ENCODE results near the gene ANKRD36C. TPM values are rescaled to one million over a fixed set of nuclear protein-coding genes. Genes with fewer than 3 reads are reported as not detected.
"Not testable (repeated sequence)": the region's sequence is repeated elsewhere in the genome, so short reads cannot be mapped to it uniquely, and the experiment has no call there.

ANKRD36C gene
- total and polyA plus RNA-seq, 2 donors (not counting 1 experiment from before 2014, with no cell fraction given), result 2.5 to 103 TPM

DNA sequence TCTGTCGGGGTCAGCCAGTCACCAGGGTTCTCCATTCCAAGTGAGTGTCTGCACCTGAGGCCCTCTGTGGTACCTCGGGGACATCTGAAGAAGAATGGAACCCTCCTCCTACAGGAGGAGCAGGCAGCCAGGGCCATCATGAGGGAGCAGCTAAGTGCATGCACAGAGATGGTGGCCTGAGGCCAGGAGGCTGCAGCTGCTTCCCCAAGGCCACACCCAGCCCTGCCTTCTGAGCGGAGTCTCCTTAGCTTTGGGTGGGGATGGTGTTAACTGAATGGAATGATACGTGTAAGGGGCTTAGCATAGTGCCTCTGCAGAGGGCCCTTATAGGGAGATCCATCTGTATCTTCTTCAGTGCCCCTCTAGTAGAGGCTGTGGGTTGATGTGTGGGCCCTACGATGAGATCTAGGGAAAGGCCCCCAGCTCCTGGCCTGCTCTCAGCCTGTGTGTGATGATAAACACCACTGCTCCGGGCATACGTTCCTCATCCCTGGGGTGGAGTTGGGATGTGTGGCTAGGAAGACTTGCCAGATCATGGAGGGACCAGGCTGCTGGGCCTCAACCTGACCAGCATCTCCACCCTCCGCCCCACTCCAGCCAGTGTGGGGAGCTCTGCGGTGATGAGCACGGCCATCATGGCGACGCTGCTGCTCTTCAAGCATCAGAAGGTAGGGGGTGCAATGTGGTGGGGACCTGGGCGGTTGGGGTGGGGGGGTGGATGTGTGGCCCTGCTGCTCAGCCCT is 192.3 kb downstream of the ANKRD36C start:
- CTCF ChIA-PET; H3K4me2 ChIP-seq (replicated peaks; ENCODE audit: low read depth, low read length, poor library complexity, severe bottlenecking); H3K4me1 ChIP-seq (ENCODE audit: control insufficient read depth in 2 of 2, insufficient read depth in 2 of 2, low read length in 2 of 2); H3K27me3 ChIP-seq (replicated peaks in 1 of 4; ENCODE audit: control extremely low read depth in 1 of 4, control insufficient read depth in 3 of 4, insufficient read depth in 4 of 4, low read length in 3 of 4); H2AFZ ChIP-seq (ENCODE audit: insufficient read depth, low read depth, low read length, poor library complexity, severe bottlenecking); H3K9ac ChIP-seq (ENCODE audit: low read length); H3K27me3 Mint-ChIP-seq; H3K4me1 Mint-ChIP-seq; POLR2A ChIA-PET; DNase-seq; H3K27ac ChIP-seq (ENCODE audit: low read length in 2 of 2); ATAC-seq (ENCODE audit: low read depth); H3K9me3 Mint-ChIP-seq (ENCODE audit: insufficient read depth); H3K27ac Mint-ChIP-seq; H3K79me2 ChIP-seq (ENCODE audit: control insufficient read depth, insufficient read depth, low read length); H3K4me3 ChIP-seq (ENCODE audit: control extremely low read depth in 1 of 5, extremely low read depth in 1 of 5, insufficient read depth in 1 of 5, low read depth in 2 of 5, low read length in 4 of 5); H3K36me3 ChIP-seq (replicated peaks in 1 of 2; ENCODE audit: control extremely low read depth in 1 of 2, control insufficient read depth in 1 of 2, extremely low read depth in 1 of 2, insufficient read depth in 2 of 2, low read length in 1 of 2); H4K20me1 ChIP-seq (ENCODE audit: control insufficient read depth, insufficient read depth, low read length, poor library complexity, severe bottlenecking); intact Hi-C loops (cut with micrococcal nuclease); H3K4me3 Mint-ChIP-seq: not testable (repeated sequence)
- H3K9me3 ChIP-seq (ENCODE audit: control extremely low read depth in 1 of 3, control insufficient read depth in 2 of 3, insufficient read depth in 1 of 3, low read length in 2 of 3), result peaks cover 0 to 13% (median 0%) of the 10 kb centered on the region in 3 donors
- 96% methylated on average over 11 of the region's 13 CpGs for WGBS (ENCODE audit: insufficient coverage)

- H3K27ac Mint-ChIP-seq; ATAC-seq (ENCODE audit: low read depth); intact Hi-C loops (cut with micrococcal nuclease); H3K79me2 ChIP-seq (ENCODE audit: control insufficient read depth, insufficient read depth, low read length); H3K4me1 ChIP-seq (ENCODE audit: control insufficient read depth in 2 of 2, insufficient read depth in 2 of 2, low read length in 2 of 2); H3K36me3 ChIP-seq (replicated peaks in 1 of 2; ENCODE audit: control extremely low read depth in 1 of 2, control insufficient read depth in 1 of 2, extremely low read depth in 1 of 2, insufficient read depth in 2 of 2, low read length in 1 of 2); H3K4me3 ChIP-seq (ENCODE audit: control extremely low read depth in 1 of 5, extremely low read depth in 1 of 5, insufficient read depth in 1 of 5, low read depth in 2 of 5, low read length in 4 of 5); H3K27me3 Mint-ChIP-seq; H2AFZ ChIP-seq (ENCODE audit: insufficient read depth, low read depth, low read length, poor library complexity, severe bottlenecking); H3K4me2 ChIP-seq (replicated peaks; ENCODE audit: low read depth, low read length, poor library complexity, severe bottlenecking); CTCF ChIA-PET; H3K27ac ChIP-seq (ENCODE audit: low read length in 2 of 2); DNase-seq; H3K9me3 ChIP-seq (ENCODE audit: control extremely low read depth in 1 of 3, control insufficient read depth in 2 of 3, insufficient read depth in 1 of 3, low read length in 2 of 3); H3K9me3 Mint-ChIP-seq (ENCODE audit: insufficient read depth); POLR2A ChIA-PET; H4K20me1 ChIP-seq (ENCODE audit: control insufficient read depth, insufficient read depth, low read length, poor library complexity, severe bottlenecking); H3K4me3 Mint-ChIP-seq; H3K9ac ChIP-seq (ENCODE audit: low read length); H3K4me1 Mint-ChIP-seq; H3K27me3 ChIP-seq (replicated peaks in 1 of 4; ENCODE audit: control extremely low read depth in 1 of 4, control insufficient read depth in 3 of 4, insufficient read depth in 4 of 4, low read length in 3 of 4): not testable (repeated sequence)
- no CpG with 5 or more reads among the region's 18 CpGs for WGBS (ENCODE audit: insufficient coverage)
Measured at GRCh38 chr2:95796249-95797099, 195.2 kb downstream of the ANKRD36C start.

DNA sequence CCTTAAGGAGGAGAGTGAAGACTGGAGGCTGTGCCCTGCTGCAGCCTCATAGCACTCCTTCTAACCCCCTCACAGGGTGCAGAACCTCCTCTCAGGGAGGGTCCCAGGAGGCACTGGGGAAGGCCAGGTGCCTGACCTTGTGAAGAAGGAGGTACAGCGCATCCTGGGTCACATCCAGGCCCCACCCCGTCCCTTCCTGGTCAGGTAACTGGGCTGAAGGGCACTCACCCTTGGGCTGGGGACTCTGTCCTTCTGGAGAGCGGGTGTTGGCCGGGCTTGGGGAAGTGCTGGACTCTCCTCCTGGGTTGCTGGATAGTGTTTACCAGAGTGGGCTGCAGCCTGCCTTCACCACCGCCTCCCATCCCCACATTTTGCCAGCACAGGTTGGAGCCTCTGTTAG is 197.7 kb downstream of the ANKRD36C start:
- H3K4me2 ChIP-seq (replicated peaks; ENCODE audit: low read depth, low read length, poor library complexity, severe bottlenecking); H3K27ac ChIP-seq (ENCODE audit: low read length in 2 of 2); CTCF ChIA-PET; H3K9me3 ChIP-seq (ENCODE audit: control extremely low read depth in 1 of 3, control insufficient read depth in 2 of 3, insufficient read depth in 1 of 3, low read length in 2 of 3); H3K27me3 Mint-ChIP-seq; H3K36me3 ChIP-seq (replicated peaks in 1 of 2; ENCODE audit: control extremely low read depth in 1 of 2, control insufficient read depth in 1 of 2, extremely low read depth in 1 of 2, insufficient read depth in 2 of 2, low read length in 1 of 2); H2AFZ ChIP-seq (ENCODE audit: insufficient read depth, low read depth, low read length, poor library complexity, severe bottlenecking); POLR2A ChIA-PET; H3K4me3 ChIP-seq (ENCODE audit: control extremely low read depth in 1 of 5, extremely low read depth in 1 of 5, insufficient read depth in 1 of 5, low read depth in 2 of 5, low read length in 4 of 5); H4K20me1 ChIP-seq (ENCODE audit: control insufficient read depth, insufficient read depth, low read length, poor library complexity, severe bottlenecking); H3K4me3 Mint-ChIP-seq; H3K4me1 ChIP-seq (ENCODE audit: control insufficient read depth in 2 of 2, insufficient read depth in 2 of 2, low read length in 2 of 2); H3K4me1 Mint-ChIP-seq; intact Hi-C loops (cut with micrococcal nuclease); H3K27me3 ChIP-seq (replicated peaks in 1 of 4; ENCODE audit: control extremely low read depth in 1 of 4, control insufficient read depth in 3 of 4, insufficient read depth in 4 of 4, low read length in 3 of 4); H3K27ac Mint-ChIP-seq; ATAC-seq (ENCODE audit: low read depth); DNase-seq; H3K9me3 Mint-ChIP-seq (ENCODE audit: insufficient read depth); H3K79me2 ChIP-seq (ENCODE audit: control insufficient read depth, insufficient read depth, low read length); H3K9ac ChIP-seq (ENCODE audit: low read length): not testable (repeated sequence)
- no CpG with 5 or more reads among the region's 5 CpGs for WGBS (ENCODE audit: insufficient coverage)

- H3K4me3 Mint-ChIP-seq; H3K27me3 ChIP-seq (replicated peaks in 1 of 4; ENCODE audit: control extremely low read depth in 1 of 4, control insufficient read depth in 3 of 4, insufficient read depth in 4 of 4, low read length in 3 of 4); H2AFZ ChIP-seq (ENCODE audit: insufficient read depth, low read depth, low read length, poor library complexity, severe bottlenecking); intact Hi-C loops (cut with micrococcal nuclease); H3K27me3 Mint-ChIP-seq; H3K27ac Mint-ChIP-seq; CTCF ChIA-PET; H3K27ac ChIP-seq (ENCODE audit: low read length in 2 of 2); H3K9me3 Mint-ChIP-seq (ENCODE audit: insufficient read depth); DNase-seq; H3K4me1 ChIP-seq (ENCODE audit: control insufficient read depth in 2 of 2, insufficient read depth in 2 of 2, low read length in 2 of 2); H4K20me1 ChIP-seq (ENCODE audit: control insufficient read depth, insufficient read depth, low read length, poor library complexity, severe bottlenecking); H3K9me3 ChIP-seq (ENCODE audit: control extremely low read depth in 1 of 3, control insufficient read depth in 2 of 3, insufficient read depth in 1 of 3, low read length in 2 of 3); H3K9ac ChIP-seq (ENCODE audit: low read length); H3K4me2 ChIP-seq (replicated peaks; ENCODE audit: low read depth, low read length, poor library complexity, severe bottlenecking); H3K36me3 ChIP-seq (replicated peaks in 1 of 2; ENCODE audit: control extremely low read depth in 1 of 2, control insufficient read depth in 1 of 2, extremely low read depth in 1 of 2, insufficient read depth in 2 of 2, low read length in 1 of 2); POLR2A ChIA-PET; H3K4me1 Mint-ChIP-seq; H3K79me2 ChIP-seq (ENCODE audit: control insufficient read depth, insufficient read depth, low read length); ATAC-seq (ENCODE audit: low read depth); H3K4me3 ChIP-seq (ENCODE audit: control extremely low read depth in 1 of 5, extremely low read depth in 1 of 5, insufficient read depth in 1 of 5, low read depth in 2 of 5, low read length in 4 of 5): not testable (repeated sequence)
- WGBS (ENCODE audit: insufficient coverage), result no CpG with 5 or more reads among the region's 9 CpGs
Measured at GRCh38 chr2:95790180-95790579, 201.4 kb downstream of the ANKRD36C start.
